ENCODE data around the gene ARL2. TPM values are rescaled to one million over a fixed set of nuclear protein-coding genes. Genes with fewer than 3 reads are reported as not detected.

Gene ARL2
- total RNA-seq, 3 donors from 2014 or later, result 84.9 to 104 (median 104) TPM

DNA sequence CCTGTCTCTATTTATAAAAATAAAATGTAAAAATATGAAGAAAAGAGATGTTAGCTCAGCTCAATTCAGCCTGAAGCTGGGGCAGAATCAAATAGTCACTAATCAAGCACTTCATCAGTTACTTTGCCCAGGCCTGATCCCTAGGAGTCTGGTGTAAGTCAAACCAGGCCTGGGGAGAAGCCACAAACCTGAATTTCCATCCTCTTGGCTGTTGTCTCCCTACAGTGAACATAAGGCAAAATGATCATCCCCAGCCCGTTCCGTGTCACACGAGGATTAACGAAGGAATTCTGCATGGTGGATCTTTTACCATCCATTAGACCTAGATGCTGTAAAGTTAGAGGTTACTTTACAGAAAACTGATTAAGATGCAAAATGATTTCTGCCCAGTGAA lies 50.9 kb downstream of the ARL2 start:
- no peaks in the 10 kb centered on the region for H3K9me3 Mint-ChIP-seq
- ATAC-seq (no peak), DNase-seq (no peak)
- H3K4me1 Mint-ChIP-seq (ENCODE audit: low read depth), result no peaks in the 10 kb centered on the region
- no peaks in the 10 kb centered on the region for H3K36me3 Mint-ChIP-seq (ENCODE audit: insufficient read depth)
- H3K27me3 Mint-ChIP-seq (ENCODE audit: low read depth), result peaks cover 3% of the 10 kb centered on the region
- H3K4me3 Mint-ChIP-seq, result no peak overlapping the region

DNA sequence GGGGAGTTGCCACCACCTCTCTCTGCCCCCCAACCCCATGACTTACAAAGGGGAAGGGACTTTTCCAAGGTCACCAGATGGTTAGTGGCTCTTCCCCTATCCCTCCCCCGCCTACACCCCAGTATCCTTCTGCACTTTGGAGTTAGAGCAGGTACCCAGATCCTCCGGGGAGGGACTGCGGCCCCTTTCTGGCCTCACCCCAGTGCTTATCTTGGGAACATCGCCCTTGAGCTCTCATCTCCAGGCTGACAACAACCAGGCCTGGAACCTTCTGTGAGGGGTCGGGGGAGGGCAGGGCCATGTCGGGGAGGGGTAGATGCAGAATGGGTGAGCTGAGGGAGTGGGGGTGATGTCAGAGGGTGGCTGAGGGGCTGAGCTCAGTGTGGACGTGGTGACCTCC lies 51.9 kb downstream of the ARL2 start:
- H3K4me1 Mint-ChIP-seq (ENCODE audit: low read depth), result no peaks in the 10 kb centered on the region
- H3K27me3 Mint-ChIP-seq (ENCODE audit: low read depth), result peaks cover 3% of the 10 kb centered on the region
- H3K4me3 Mint-ChIP-seq, result no peak overlapping the region
- no peak for ATAC-seq
- no peak for DNase-seq
- no peaks in the 10 kb centered on the region for H3K36me3 Mint-ChIP-seq (ENCODE audit: insufficient read depth)
- H3K9me3 Mint-ChIP-seq, result no peaks in the 10 kb centered on the region

DNA sequence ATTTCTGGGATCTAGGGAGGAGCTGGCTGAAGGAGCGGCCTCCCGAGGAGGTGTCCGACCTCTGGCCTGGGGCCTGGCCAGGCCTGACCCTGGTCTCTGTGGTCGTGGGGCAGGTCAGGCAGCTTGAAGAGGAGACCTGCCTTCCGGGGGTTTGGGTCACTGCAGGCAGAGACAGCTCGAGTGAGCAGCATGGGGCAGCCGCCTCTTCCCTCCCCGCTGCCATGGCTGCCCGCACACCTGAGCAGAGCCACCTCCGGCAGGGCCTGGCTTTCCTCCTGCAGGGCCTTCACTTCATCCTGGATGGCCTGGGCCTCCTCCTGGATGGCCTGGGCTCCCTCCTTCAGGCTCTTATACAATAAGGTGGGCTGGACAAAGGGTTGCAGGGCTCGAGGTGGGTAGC lies 52.4 kb downstream of the ARL2 start:
- no peak for DNase-seq
- Mint-ChIP-seq H3K27me3 (ENCODE audit: low read depth) (peaks cover 3% of the 10 kb centered on the region), H3K36me3 (ENCODE audit: insufficient read depth) (no peaks in the 10 kb centered on the region), H3K4me3 (no peak overlapping the region), H3K4me1 (ENCODE audit: low read depth) (no peaks in the 10 kb centered on the region), H3K9me3 (no peaks in the 10 kb centered on the region)
- ATAC-seq, result no peak

DNA sequence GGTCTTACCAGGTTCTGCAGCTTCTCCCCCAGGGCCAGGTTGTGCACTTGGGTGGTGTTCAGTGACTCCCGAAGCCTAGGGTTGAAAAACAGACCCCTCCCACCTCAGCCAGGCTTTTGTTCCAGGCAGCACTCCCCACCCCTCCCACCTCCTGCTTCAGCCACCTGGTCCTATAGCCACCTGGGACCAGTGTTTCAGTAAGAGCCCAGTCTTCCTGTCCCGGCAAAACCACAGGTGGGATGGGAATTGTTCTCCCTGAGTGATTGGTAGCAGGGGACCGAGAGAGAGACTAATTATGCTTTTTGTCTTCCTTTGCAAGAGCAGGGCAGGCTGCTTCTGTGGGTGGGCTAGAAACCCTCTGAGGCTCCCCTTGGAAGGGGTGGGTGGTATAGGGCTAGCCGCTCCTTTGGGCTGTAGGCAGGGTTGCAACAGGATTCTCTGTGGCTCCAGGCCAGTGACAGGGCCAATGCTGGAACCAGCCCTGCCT lies 52.9 kb downstream of the ARL2 start:
- Mint-ChIP-seq H3K4me3 (no peak overlapping the region), H3K4me1 (ENCODE audit: low read depth) (no peaks in the 10 kb centered on the region), H3K9me3 (no peaks in the 10 kb centered on the region), H3K36me3 (ENCODE audit: insufficient read depth) (no peaks in the 10 kb centered on the region), H3K27me3 (ENCODE audit: low read depth) (peaks cover 3% of the 10 kb centered on the region)
- DNase-seq (no peak), ATAC-seq (no peak)

DNA sequence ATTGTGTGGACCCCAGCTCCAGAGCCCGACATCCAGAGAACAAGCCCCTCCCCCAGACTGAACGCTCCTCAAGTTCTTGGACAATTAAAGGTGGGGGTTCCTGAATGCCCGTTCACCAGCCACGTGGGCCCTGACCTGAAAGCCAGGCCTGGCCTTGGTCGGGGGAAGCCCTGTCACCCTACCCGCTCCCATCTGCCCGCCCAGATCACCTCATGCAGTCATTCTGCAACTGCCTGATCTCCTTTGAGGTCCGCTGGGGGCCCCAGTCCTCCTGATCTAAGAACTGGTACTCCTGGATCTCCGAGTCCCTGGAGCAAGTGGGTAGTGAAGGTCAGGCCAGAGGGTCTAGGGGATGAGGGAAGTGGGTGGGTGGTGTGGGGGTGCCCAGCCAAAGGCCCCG lies 53.5 kb downstream of the ARL2 start:
- Mint-ChIP-seq H3K36me3 (ENCODE audit: insufficient read depth) (no peaks in the 10 kb centered on the region), H3K27me3 (ENCODE audit: low read depth) (no peaks in the 10 kb centered on the region), H3K4me1 (ENCODE audit: low read depth) (no peaks in the 10 kb centered on the region), H3K9me3 (no peaks in the 10 kb centered on the region), H3K4me3 (no peak overlapping the region)
- DNase-seq (no peak), ATAC-seq (no peak)

DNA sequence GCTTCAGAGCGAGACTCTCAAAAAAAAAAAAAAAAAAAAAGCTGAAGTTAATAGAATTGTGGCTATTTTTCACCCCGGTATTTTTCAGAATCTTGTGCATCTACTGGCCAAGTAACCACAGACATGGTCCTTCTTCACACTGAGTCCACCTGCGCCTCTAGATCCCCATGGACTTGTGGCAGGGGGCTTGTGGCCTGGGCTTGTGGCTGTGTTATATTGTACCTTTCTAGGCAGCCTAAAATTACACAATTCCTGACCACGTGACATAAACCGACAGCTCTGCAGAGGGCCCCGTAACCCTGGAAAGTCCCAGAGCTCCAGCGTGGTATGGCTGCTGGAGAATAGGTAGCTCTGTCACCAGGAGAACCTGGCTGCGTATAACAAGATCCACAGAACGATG lies 55.3 kb downstream of the ARL2 start:
- Mint-ChIP-seq H3K4me3 (no peak overlapping the region), H3K4me1 (ENCODE audit: low read depth) (no peaks in the 10 kb centered on the region), H3K36me3 (ENCODE audit: insufficient read depth) (no peaks in the 10 kb centered on the region), H3K27me3 (ENCODE audit: low read depth) (no peaks in the 10 kb centered on the region), H3K9me3 (no peaks in the 10 kb centered on the region)
- ATAC-seq (no peak), DNase-seq (no peak)

Other genes starting within 250 kb of the ARL2 start
- 100 to 1,000 TPM; 549 to 586 (median 553) TPM for gene SF1, start 235.6 kb upstream of the ARL2 start, total RNA-seq
- gene MAP4K2, start 210.9 kb upstream of the ARL2 start, total RNA-seq, result 10 to 100 TPM; 42.2 to 51.5 (median 43.7) TPM
- 10 to 100 TPM; 50.7 to 61.2 (median 53.6) TPM for gene MEN1, start 203.6 kb upstream of the ARL2 start, total RNA-seq
- under 1 TPM; 0.13 to 0.33 (median 0.18) TPM for gene CDC42BPG, start 169.5 kb upstream of the ARL2 start, total RNA-seq
- 100 to 1,000 TPM in 2 of 3 donors, 10 to 100 TPM in 1; 86.3 to 121 (median 108) TPM for gene EHD1, start 135.5 kb upstream of the ARL2 start, total RNA-seq
- 10 to 100 TPM; 20.6 to 24.1 (median 21.7) TPM for gene ATG2A, start 97.0 kb upstream of the ARL2 start, total RNA-seq
- 1 to 10 TPM; 6.9 to 8.2 (median 7.9) TPM for gene PPP2R5B, start 89.5 kb upstream of the ARL2 start, total RNA-seq
- not detected for gene GPHA2, start 78.3 kb upstream of the ARL2 start, total RNA-seq
- gene MAJIN, start 42.1 kb upstream of the ARL2 start, total RNA-seq, result not detected
- under 1 TPM in 1 of 3 donors, not detected in 2; 0.33 TPM for gene BATF2, start 17.2 kb upstream of the ARL2 start, total RNA-seq
- gene SNX15, start 13.3 kb downstream of the ARL2 start, total RNA-seq, result 10 to 100 TPM; 11.5 to 13.5 (median 12.5) TPM
- 10 to 100 TPM; 12.5 to 19.1 (median 15.2) TPM for gene SAC3D1, start 27.1 kb downstream of the ARL2 start, total RNA-seq
- gene NAALADL1, start 44.4 kb downstream of the ARL2 start, total RNA-seq, result 1 to 10 TPM; 5.4 to 8.2 (median 7.7) TPM
- 10 to 100 TPM; 26.4 to 37.1 (median 35.1) TPM for gene CDCA5, start 69.9 kb downstream of the ARL2 start, total RNA-seq
- 10 to 100 TPM; 36.5 to 37.1 (median 36.6) TPM for gene ZFPL1, start 70.1 kb downstream of the ARL2 start, total RNA-seq
- gene VPS51, start 82.1 kb downstream of the ARL2 start, total RNA-seq, result 100 to 1,000 TPM; 161 to 165 (median 161) TPM
- gene TM7SF2, start 97.7 kb downstream of the ARL2 start, total RNA-seq, result 10 to 100 TPM; 18.4 to 19.4 (median 18.7) TPM
- 10 to 100 TPM; 25.9 to 28.1 (median 26.2) TPM for gene ZNHIT2, start 103.5 kb downstream of the ARL2 start, total RNA-seq
- 1,000 to 10,000 TPM; 1,673 to 1,831 (median 1,724) TPM for gene FAU, start 108.0 kb downstream of the ARL2 start, total RNA-seq
- gene MRPL49, start 108.2 kb downstream of the ARL2 start, total RNA-seq, result 100 to 1,000 TPM; 102 to 110 (median 104) TPM
- 10 to 100 TPM; 36.8 to 51.5 (median 47.2) TPM for gene SYVN1, start 120.4 kb downstream of the ARL2 start, total RNA-seq
- not detected for gene SPDYC, start 156.1 kb downstream of the ARL2 start, total RNA-seq
- 10 to 100 TPM; 65.5 to 86.2 (median 81.9) TPM for gene CAPN1, start 167.8 kb downstream of the ARL2 start, total RNA-seq
- 10 to 100 TPM; 49.2 to 64.7 (median 57.6) TPM for gene POLA2, start 247.8 kb downstream of the ARL2 start, total RNA-seq